SK-N-SH treated with all-trans-retinoic acid at 6 μM for 48 hours (cell line): Measurements from ENCODE around the gene SRD5A2.

Experiments used
- ATAC-seq: fragments of 200-7000 bp; cut with Tn5 transposase; 3 replicates; pipeline ENCODE4 v1.9.1; 2020; ENCODE audit warnings: mild to moderate bottlenecking, moderate library complexity
- ARNTL ChIP-seq: fragments of 450-650 bp; formaldehyde crosslinking; IDR thresholded peaks from 2 replicates; pipeline ENCODE4 v1.5.0; 2020; ENCODE audit warnings: low read depth, mild to moderate bottlenecking, moderate library complexity, borderline replicate concordance
- BACH2 ChIP-seq: fragments of 250-450 bp; sonication (Bioruptor Pico); IDR thresholded peaks from 2 replicates; pipeline ENCODE4 v1.9.0; 2021; ENCODE audit warnings: mild to moderate bottlenecking, borderline replicate concordance
- CREB5 ChIP-seq: fragments of 250-450 bp; sonication (Bioruptor Pico); IDR thresholded peaks from 2 replicates; pipeline ENCODE4 v1.5.1; 2020; ENCODE audit warnings: low read depth, mild to moderate bottlenecking, moderate library complexity
- CSDC2 ChIP-seq: fragments of 250-450 bp; sonication (Bioruptor Pico); IDR thresholded peaks from 2 replicates; pipeline ENCODE4 v1.5.0; 2020; ENCODE audit warnings: mild to moderate bottlenecking, moderate library complexity
- CSRNP3 ChIP-seq: fragments of 250-450 bp; sonication (Bioruptor Pico); IDR thresholded peaks from 2 replicates; pipeline ENCODE4 v1.5.1; 2021; ENCODE audit warnings: mild to moderate bottlenecking, moderate library complexity
- ESRRG ChIP-seq: fragments of 250-450 bp; sonication (Bioruptor Pico); IDR thresholded peaks from 2 replicates; pipeline ENCODE4 v1.6.1; 2021; ENCODE audit warnings: mild to moderate bottlenecking
- GLIS3 ChIP-seq: fragments of 250-450 bp; sonication (Bioruptor Pico); IDR thresholded peaks from 2 replicates; pipeline ENCODE4 v1.5.0; 2020; ENCODE audit warnings: mild to moderate bottlenecking, moderate library complexity
- ISL1 ChIP-seq: fragments of 250-450 bp; sonication (Bioruptor Pico); IDR thresholded peaks from 2 replicates; pipeline ENCODE4 v2.1.2; 2022; ENCODE audit warnings: mild to moderate bottlenecking, moderate library complexity
- OSR1 ChIP-seq: fragments of 250-450 bp; sonication (Bioruptor Pico); IDR thresholded peaks from 2 replicates; pipeline ENCODE4 v1.8.0; 2022; ENCODE audit warnings: moderate library complexity, mild to moderate bottlenecking, inconsistent platforms
- PATZ1 ChIP-seq: fragments of 250-450 bp; sonication (Bioruptor Pico); IDR thresholded peaks from 2 replicates; pipeline ENCODE4 v1.8.0; 2020; ENCODE audit warnings: mild to moderate bottlenecking, moderate library complexity, borderline replicate concordance
- POU6F1 ChIP-seq: fragments of 250-450 bp; sonication (Bioruptor Pico); IDR thresholded peaks from 2 replicates; pipeline ENCODE4 v1.8.0; 2021; ENCODE audit warnings: low read depth, mild to moderate bottlenecking, moderate library complexity, borderline replicate concordance
- PPARA ChIP-seq: fragments of 250-450 bp; sonication (Bioruptor Pico); IDR thresholded peaks from 2 replicates; pipeline ENCODE4 v1.5.0; 2020; ENCODE audit warnings: mild to moderate bottlenecking, borderline replicate concordance
- RARB ChIP-seq: fragments of 250-450 bp; sonication (Bioruptor Pico); IDR thresholded peaks from 2 replicates; pipeline ENCODE4 v1.8.0; 2021; ENCODE audit warnings: mild to moderate bottlenecking, moderate library complexity
- SNAI2 ChIP-seq: fragments of 250-450 bp; sonication (Bioruptor Pico); IDR thresholded peaks from 2 replicates; pipeline ENCODE4 v1.5.0; 2020; ENCODE audit warnings: mild to moderate bottlenecking, moderate library complexity
- TCF4 ChIP-seq: fragments of 250-450 bp; sonication (Bioruptor Pico); IDR thresholded peaks from 2 replicates; pipeline ENCODE4 v1.8.0; 2021; ENCODE audit warnings: mild to moderate bottlenecking, moderate library complexity, borderline replicate concordance
- TOX ChIP-seq: fragments of 250-450 bp; sonication (Bioruptor Pico); IDR thresholded peaks from 2 replicates; pipeline ENCODE4 v1.8.0; 2021; ENCODE audit warnings: mild to moderate bottlenecking, moderate library complexity, borderline replicate concordance
- TSHZ2 ChIP-seq: fragments of 250-450 bp; sonication (Bioruptor Pico); IDR thresholded peaks from 2 replicates; pipeline ENCODE4 v1.5.0; 2020; ENCODE audit warnings: mild to moderate bottlenecking, moderate library complexity
- ZC3H10 ChIP-seq: fragments of 250-450 bp; sonication (Bioruptor Pico); IDR thresholded peaks from 2 replicates; pipeline ENCODE4 v1.5.1; 2021; ENCODE audit warnings: mild to moderate bottlenecking, moderate library complexity
- ZFP3 ChIP-seq: fragments of 250-450 bp; sonication (Bioruptor Pico); IDR thresholded peaks from 2 replicates; pipeline ENCODE4 v1.5.0; 2020; ENCODE audit warnings: mild to moderate bottlenecking, moderate library complexity
- ZFP30 ChIP-seq: fragments of 450-650 bp; formaldehyde crosslinking; IDR thresholded peaks from 2 replicates; pipeline ENCODE4 v1.5.0; 2022; ENCODE audit warnings: mild to moderate bottlenecking, moderate library complexity
- ZNF565 ChIP-seq: fragments of 450-650 bp; formaldehyde crosslinking; conservative IDR thresholded peaks from 2 replicates; pipeline ENCODE4 v1.5.0; 2020; ENCODE audit warnings: low read depth, mild to moderate bottlenecking, moderate library complexity
- ZNF70 ChIP-seq: fragments of 450-650 bp; formaldehyde crosslinking; IDR thresholded peaks from 2 replicates; pipeline ENCODE4 v1.5.0; 2020; ENCODE audit warnings: mild to moderate bottlenecking, moderate library complexity
- ZNF8 ChIP-seq: fragments of 450-650 bp; formaldehyde crosslinking; IDR thresholded peaks from 2 replicates; pipeline ENCODE4 v1.5.0; 2020; ENCODE audit warnings: mild to moderate bottlenecking, moderate library complexity

The SRD5A2 gene

GRCh38 chr2:31580321-31581117, at the start of gene SRD5A2:
Gene SRD5A2 (minus strand): TSS chr2:31580938. CDS start chr2:31580900, 38 bp downstream.
- ATAC-seq = peak; percentile 25; the same call in 1 of the 3 replicates

GRCh38 chr2:31606509-31606908, 25.8 kb upstream of the SRD5A2 start:
- ATAC-seq = no peak
- TF ChIP-seq GLIS3 (CRISPR knock-in tag) (no peak), CSDC2 (no peak), ZNF8 (CRISPR knock-in tag) (no peak), ISL1 (CRISPR knock-in tag) (no peak), OSR1 (CRISPR knock-in tag) (no peak), ARNTL (CRISPR knock-in tag) (no peak), RARB (CRISPR knock-in tag) (no peak), BACH2 (no peak)

More at GRCh38 chr2:31580321-31581117, at the start of gene SRD5A2:
- TF ChIP-seq ZFP30 (CRISPR knock-in tag) (no peak), ZNF8 (CRISPR knock-in tag) (no peak), GLIS3 (CRISPR knock-in tag) (no peak), ARNTL (CRISPR knock-in tag) (no peak), OSR1 (CRISPR knock-in tag) (no peak), TSHZ2 (no peak), ISL1 (CRISPR knock-in tag) (no peak), PPARA (CRISPR knock-in tag) (no peak), ZNF565 (CRISPR knock-in tag) (no peak), ZNF70 (no peak), CREB5 (CRISPR knock-in tag) (no peak), TOX (CRISPR knock-in tag) (no peak)

- TF ChIP-seq ZFP3 (CRISPR knock-in tag) = no peak
- no peak for TF ChIP-seq TCF4 (CRISPR knock-in tag)
- TF ChIP-seq RARB (CRISPR knock-in tag) = no peak
- no peak for TF ChIP-seq PATZ1 (CRISPR knock-in tag)
- no peak for TF ChIP-seq ESRRG
- no peak for TF ChIP-seq POU6F1 (CRISPR knock-in tag)
- no peak for TF ChIP-seq ZC3H10
- TF ChIP-seq SNAI2 (CRISPR knock-in tag) = no peak
- TF ChIP-seq OSR1 (CRISPR knock-in tag) = no peak
- no peak for TF ChIP-seq CSRNP3 (CRISPR knock-in tag)
- no peak for TF ChIP-seq TOX (CRISPR knock-in tag)
- no peak for TF ChIP-seq GLIS3 (CRISPR knock-in tag)
- TF ChIP-seq ZNF565 (CRISPR knock-in tag) = no peak
- no peak for TF ChIP-seq CSDC2
- no peak for TF ChIP-seq ISL1 (CRISPR knock-in tag)
- no peak for TF ChIP-seq ZNF70
- no peak for ATAC-seq
Observed at GRCh38 chr2:31598694-31599093, 18.0 kb upstream of the SRD5A2 start.
